ENCODE measurements around the gene TCEAL8.

DNA sequence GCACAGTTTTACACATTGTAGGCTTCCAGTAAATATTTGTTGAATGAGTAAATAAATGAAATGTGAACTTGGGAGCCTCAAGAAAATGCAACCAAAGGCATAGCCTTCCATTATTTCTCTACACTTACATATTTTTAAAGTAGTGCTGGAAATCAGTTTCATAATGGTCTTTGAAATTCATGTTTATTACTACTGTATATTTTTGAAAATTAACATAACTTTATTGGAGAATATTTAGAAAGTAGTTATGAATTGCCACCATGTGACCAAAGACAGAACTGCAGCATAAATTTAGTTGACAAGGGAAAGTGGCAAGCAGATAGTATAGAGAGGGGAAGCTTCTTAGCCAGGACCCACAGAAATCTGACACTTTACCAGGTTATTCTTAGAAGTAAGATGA, 6.4 kb downstream of the TCEAL8 start:
- TF ChIP-seq, protein P1, sequence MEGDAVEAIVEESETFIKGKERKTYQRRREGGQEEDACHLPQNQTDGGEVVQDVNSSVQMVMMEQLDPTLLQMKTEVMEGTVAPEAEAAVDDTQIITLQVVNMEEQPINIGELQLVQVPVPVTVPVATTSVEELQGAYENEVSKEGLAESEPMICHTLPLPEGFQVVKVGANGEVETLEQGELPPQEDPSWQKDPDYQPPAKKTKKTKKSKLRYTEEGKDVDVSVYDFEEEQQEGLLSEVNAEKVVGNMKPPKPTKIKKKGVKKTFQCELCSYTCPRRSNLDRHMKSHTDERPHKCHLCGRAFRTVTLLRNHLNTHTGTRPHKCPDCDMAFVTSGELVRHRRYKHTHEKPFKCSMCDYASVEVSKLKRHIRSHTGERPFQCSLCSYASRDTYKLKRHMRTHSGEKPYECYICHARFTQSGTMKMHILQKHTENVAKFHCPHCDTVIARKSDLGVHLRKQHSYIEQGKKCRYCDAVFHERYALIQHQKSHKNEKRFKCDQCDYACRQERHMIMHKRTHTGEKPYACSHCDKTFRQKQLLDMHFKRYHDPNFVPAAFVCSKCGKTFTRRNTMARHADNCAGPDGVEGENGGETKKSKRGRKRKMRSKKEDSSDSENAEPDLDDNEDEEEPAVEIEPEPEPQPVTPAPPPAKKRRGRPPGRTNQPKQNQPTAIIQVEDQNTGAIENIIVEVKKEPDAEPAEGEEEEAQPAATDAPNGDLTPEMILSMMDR (conservative IDR thresholded peaks at IDR 0.05; ENCODE audit: low read length): peak; percentile 71
- no peak for TF ChIP-seq EZH2phosphoT487 (IDR thresholded peaks at IDR 0.05; ENCODE audit: borderline replicate concordance, low read depth, low read length)
